ENCODE results near the gene TPD52L1.

TPD52L1 gene

GRCh38 chr6:125271486-125272159 is 118.0 kb downstream of the TPD52L1 start:
- Histone ChIP-seq H3K4me1 (ENCODE audit: low read length) (no peaks in the 10 kb centered on the region), H2AFZ (ENCODE audit: low read depth, low read length) (no peak overlapping the region), H3K79me2 (ENCODE audit: low read length) (no peaks in the 10 kb centered on the region), H4K20me1 (ENCODE audit: insufficient read depth, low read length) (no peaks in the 10 kb centered on the region), H3K27ac (ENCODE audit: low read length) (no peak overlapping the region), H3K4me2 (ENCODE audit: low read length) (no peak overlapping the region), H3K27me3 (ENCODE audit: low read depth, low read length) (no peaks in the 10 kb centered on the region), H3K9ac (ENCODE audit: low read length) (no peak overlapping the region), H3K9me3 (ENCODE audit: insufficient read depth, low read length) (no peaks in the 10 kb centered on the region), H3K36me3 (replicated peaks; ENCODE audit: low read depth, low read length) (peaks cover 7% of the 10 kb centered on the region), H3K4me3 (ENCODE audit: low read length) (no peak overlapping the region)
- TF ChIP-seq CTCF (IDR thresholded peaks at IDR 0.05; ENCODE audit: low read depth, low read length) (no peak), EZH2phosphoT487 (IDR thresholded peaks at IDR 0.05; ENCODE audit: low read depth) (no peak)

GRCh38 chr6:125273251-125273650 is 119.7 kb downstream of the TPD52L1 start:
- Histone ChIP-seq H3K4me3 (ENCODE audit: low read length) (no peak overlapping the region), H3K27ac (ENCODE audit: low read length) (no peak overlapping the region), H3K4me1 (ENCODE audit: low read length) (no peaks in the 10 kb centered on the region), H3K4me2 (ENCODE audit: low read length) (no peak overlapping the region), H4K20me1 (ENCODE audit: insufficient read depth, low read length) (no peaks in the 10 kb centered on the region), H2AFZ (ENCODE audit: low read depth, low read length) (no peak overlapping the region), H3K27me3 (ENCODE audit: low read depth, low read length) (no peaks in the 10 kb centered on the region), H3K9ac (ENCODE audit: low read length) (no peak overlapping the region), H3K79me2 (ENCODE audit: low read length) (no peaks in the 10 kb centered on the region), H3K36me3 (replicated peaks; ENCODE audit: low read depth, low read length) (peaks cover 7% of the 10 kb centered on the region), H3K9me3 (ENCODE audit: insufficient read depth, low read length) (no peaks in the 10 kb centered on the region)
- no peak for TF ChIP-seq CTCF (IDR thresholded peaks at IDR 0.05; ENCODE audit: low read depth, low read length)
- TF ChIP-seq EZH2phosphoT487 (IDR thresholded peaks at IDR 0.05; ENCODE audit: low read depth), result no peak

GRCh38 chr6:125273965-125274364 is 120.4 kb downstream of the TPD52L1 start:
- Histone ChIP-seq H3K9me3 (ENCODE audit: insufficient read depth, low read length) (no peaks in the 10 kb centered on the region), H3K4me2 (ENCODE audit: low read length) (no peak overlapping the region), H4K20me1 (ENCODE audit: insufficient read depth, low read length) (no peaks in the 10 kb centered on the region), H3K79me2 (ENCODE audit: low read length) (no peaks in the 10 kb centered on the region), H3K4me1 (ENCODE audit: low read length) (no peaks in the 10 kb centered on the region), H3K4me3 (ENCODE audit: low read length) (no peak overlapping the region), H2AFZ (ENCODE audit: low read depth, low read length) (no peak overlapping the region), H3K9ac (ENCODE audit: low read length) (no peak overlapping the region), H3K27ac (ENCODE audit: low read length) (no peak overlapping the region), H3K36me3 (replicated peaks; ENCODE audit: low read depth, low read length) (peaks cover 7% of the 10 kb centered on the region), H3K27me3 (ENCODE audit: low read depth, low read length) (no peaks in the 10 kb centered on the region)
- TF ChIP-seq EZH2phosphoT487 (IDR thresholded peaks at IDR 0.05; ENCODE audit: low read depth) (no peak), CTCF (IDR thresholded peaks at IDR 0.05; ENCODE audit: low read depth, low read length) (no peak)

- no peak overlapping the region for H3K4me2 ChIP-seq (ENCODE audit: low read length)
- no peak overlapping the region for H3K9ac ChIP-seq (ENCODE audit: low read length)
- TF ChIP-seq CTCF (IDR thresholded peaks at IDR 0.05; ENCODE audit: low read depth, low read length) (no peak), EZH2phosphoT487 (IDR thresholded peaks at IDR 0.05; ENCODE audit: low read depth) (no peak)
- no peaks in the 10 kb centered on the region for H3K4me1 ChIP-seq (ENCODE audit: low read length)
- H3K79me2 ChIP-seq (ENCODE audit: low read length), result no peaks in the 10 kb centered on the region
- no peak overlapping the region for H2AFZ ChIP-seq (ENCODE audit: low read depth, low read length)
- no peaks in the 10 kb centered on the region for H4K20me1 ChIP-seq (ENCODE audit: insufficient read depth, low read length)
- H3K27me3 ChIP-seq (ENCODE audit: low read depth, low read length), result no peaks in the 10 kb centered on the region
- no peaks in the 10 kb centered on the region for H3K9me3 ChIP-seq (ENCODE audit: insufficient read depth, low read length)
- no peak overlapping the region for H3K4me3 ChIP-seq (ENCODE audit: low read length)
- H3K27ac ChIP-seq (ENCODE audit: low read length), result no peak overlapping the region
- H3K36me3 ChIP-seq (replicated peaks; ENCODE audit: low read depth, low read length), result peaks cover 7% of the 10 kb centered on the region
Observed at GRCh38 chr6:125274935-125275334, 121.4 kb downstream of the TPD52L1 start.

All from OCI-LY3 (cell line).